Measurements from ENCODE around the gene SPRR2F. TPM values are rescaled to one million over a fixed set of nuclear protein-coding genes. Genes with fewer than 3 reads are reported as not detected.

Gene SPRR2F
- total and polyA plus RNA-seq, 2 donors (not counting 3 experiments of a cell fraction or from before 2014, with no cell fraction given), result not detected

GRCh38 chr1:153122831-153123421, 9.6 kb upstream of the SPRR2F start:
- H2AFZ ChIP-seq (ENCODE audit: low read depth, low read length), result no peak overlapping the region
- no peaks in the 10 kb centered on the region for H3K9me3 ChIP-seq (replicated peaks; ENCODE audit: control insufficient read depth, insufficient read depth, low read length)
- no peaks in the 10 kb centered on the region for H3K79me2 ChIP-seq (ENCODE audit: control insufficient read depth, insufficient read depth, low read length)
- TF ChIP-seq CTCF (IDR thresholded peaks at IDR 0.05; ENCODE audit: extremely low read depth in 1 of 2, insufficient read depth in 1 of 2, low read depth in 1 of 2, low read length in 2 of 2) (no peak), EZH2 (IDR thresholded peaks at IDR 0.05; ENCODE audit: borderline replicate concordance, low read depth, low read length, severe bottlenecking) (no peak), MYC (IDR thresholded peaks at IDR 0.05; ENCODE audit: low read depth, low read length) (no peak), POLR2A (IDR thresholded peaks at IDR 0.05; ENCODE audit: low read depth, low read length) (no peak), MAX (IDR thresholded peaks at IDR 0.05; ENCODE audit: insufficient read depth, insufficient read length) (no peak), FOS (IDR thresholded peaks at IDR 0.05; ENCODE audit: borderline replicate concordance, insufficient read depth, low read length) (no peak), GATA2 (IDR thresholded peaks at IDR 0.05; ENCODE audit: insufficient read depth, insufficient read length, low read depth, low read length) (no peak)
- H3K27ac ChIP-seq (ENCODE audit: insufficient read depth, low read depth, low read length), result no peak overlapping the region
- CTCF ChIA-PET, result no interaction called here
- H3K4me2 ChIP-seq (ENCODE audit: insufficient read depth, low read length), result no peak overlapping the region
- POLR2A ChIA-PET, result no interaction called here
- no peaks in the 10 kb centered on the region for H4K20me1 ChIP-seq (replicated peaks; ENCODE audit: control insufficient read depth, extremely low read depth, insufficient read depth, low read length)
- dilution Hi-C loops (cut with MboI; ENCODE audit: extremely low pct_ligation_motif_present, low sequenced_read_pairs), result no loop called here
- H3K27me3 ChIP-seq (ENCODE audit: control insufficient read depth in 2 of 2, insufficient read depth in 2 of 2, low read length in 2 of 2), result no peaks in the 10 kb centered on the region
- no peak overlapping the region for H3K4me3 ChIP-seq (replicated peaks in 1 of 3; ENCODE audit: insufficient read depth in 1 of 3, low read depth in 1 of 3, low read length in 3 of 3)
- intact Hi-C loops (cut with micrococcal nuclease), result no loop called here
- H3K9ac ChIP-seq (replicated peaks; ENCODE audit: extremely low read depth, insufficient read depth, low read length), result no peak overlapping the region
- no peak for FAIRE-seq
- no peaks in the 10 kb centered on the region for H3K36me3 ChIP-seq (ENCODE audit: control insufficient read depth in 2 of 2, extremely low read depth in 1 of 2, insufficient read depth in 2 of 2, low read length in 2 of 2)
- BruUV-seq (replicated peaks), result no TSS peak
- DNase-seq (ENCODE audit: low read depth, low spot score), result no peak
- no peaks in the 10 kb centered on the region for H3K4me1 ChIP-seq (ENCODE audit: control insufficient read depth, extremely low read depth, insufficient read depth, low read length)
- no peaks in the 10 kb centered on the region for H3K9me1 ChIP-seq (replicated peaks; ENCODE audit: control insufficient read depth, extremely low read depth, insufficient read depth, low read length)
